ENCODE measurements around the gene CAMK4. TPM values are rescaled to one million over a fixed set of nuclear protein-coding genes. Genes with fewer than 3 reads are reported as not detected.

The CAMK4 gene
- total and polyA plus RNA-seq, 8 donors: 0.45 to 25.1 (median 3.8) TPM

- WGBS, 5 donors: 86 to 91% (median 89%) methylated on average over 1 of the region's 1 CpG
- DNase-seq: no peak
- intact Hi-C loops (cut with DNase I; ENCODE audit: low total_unique reads): no loop called here
- Histone ChIP-seq H3K4me3 (no peak overlapping the region), H3K27me3 (no peaks in the 10 kb centered on the region), H3K27ac (no peak overlapping the region), H3K36me3 (no peaks in the 10 kb centered on the region), H3K9me3 (no peaks in the 10 kb centered on the region), H3K4me1 (peaks cover 0 to 9% (median 0%) of the 10 kb centered on the region in 4 donors)
- TF ChIP-seq POLR2AphosphoS5 (IDR thresholded peaks at IDR 0.05) (no peak), CTCF (IDR thresholded peaks at IDR 0.05) (no peak), POLR2A (IDR thresholded peaks at IDR 0.05) (no peak), EP300 (IDR thresholded peaks at IDR 0.05) (no peak)
Measured at GRCh38 chr5:111453295-111453694, 229.1 kb downstream of the CAMK4 start.

GRCh38 chr5:111453747-111454146 is 229.6 kb downstream of the CAMK4 start:
- peak in 1 of 2 donors; percentile 19 for DNase-seq
- no peak for TF ChIP-seq EP300 (IDR thresholded peaks at IDR 0.05)
- no peak for TF ChIP-seq CTCF (IDR thresholded peaks at IDR 0.05)
- TF ChIP-seq POLR2A (IDR thresholded peaks at IDR 0.05): no peak
- TF ChIP-seq POLR2AphosphoS5 (IDR thresholded peaks at IDR 0.05): no peak
- 23 to 53% (median 35%) methylated on average over 2 of the region's 2 CpGs for WGBS, 5 donors
- H3K36me3 ChIP-seq: no peaks in the 10 kb centered on the region
- H3K27me3 ChIP-seq: no peaks in the 10 kb centered on the region
- H3K4me1 ChIP-seq: peaks cover 0 to 9% (median 0%) of the 10 kb centered on the region in 4 donors
- no peak overlapping the region for H3K4me3 ChIP-seq
- no peaks in the 10 kb centered on the region for H3K9me3 ChIP-seq
- no peak overlapping the region for H3K27ac ChIP-seq
- intact Hi-C loops (cut with DNase I; ENCODE audit: low total_unique reads): no loop called here

- Histone ChIP-seq H3K9me3 (no peaks in the 10 kb centered on the region), H3K36me3 (no peaks in the 10 kb centered on the region), H3K27ac (no peak overlapping the region), H3K27me3 (no peaks in the 10 kb centered on the region), H3K4me3 (no peak overlapping the region), H3K4me1 (peaks cover 0 to 9% (median 0%) of the 10 kb centered on the region in 4 donors)
- TF ChIP-seq POLR2AphosphoS5 (IDR thresholded peaks at IDR 0.05) (no peak), POLR2A (IDR thresholded peaks at IDR 0.05) (no peak), EP300 (IDR thresholded peaks at IDR 0.05) (no peak), CTCF (IDR thresholded peaks at IDR 0.05) (no peak)
- WGBS, 5 donors: 50 to 67% (median 53%) methylated on average over 3 of the region's 3 CpGs
- peak in 1 of 2 donors; percentile 67 for DNase-seq
- intact Hi-C loops (cut with DNase I; ENCODE audit: low total_unique reads): no loop called here
Measured at GRCh38 chr5:111454198-111454622, 230.0 kb downstream of the CAMK4 start.

GRCh38 chr5:111454776-111455175 is 230.6 kb downstream of the CAMK4 start:
- Histone ChIP-seq H3K36me3 (no peaks in the 10 kb centered on the region), H3K4me1 (peaks cover 0 to 9% (median 0%) of the 10 kb centered on the region in 4 donors), H3K4me3 (no peak overlapping the region), H3K9me3 (no peaks in the 10 kb centered on the region), H3K27ac (no peak overlapping the region), H3K27me3 (no peaks in the 10 kb centered on the region)
- 60 to 70% (median 70%) methylated on average over 2 of the region's 2 CpGs for WGBS, 5 donors
- DNase-seq: peak in 1 of 2 donors; percentile 27
- no peak for TF ChIP-seq CTCF (IDR thresholded peaks at IDR 0.05)
- no peak for TF ChIP-seq POLR2A (IDR thresholded peaks at IDR 0.05)
- no peak for TF ChIP-seq EP300 (IDR thresholded peaks at IDR 0.05)
- no peak for TF ChIP-seq POLR2AphosphoS5 (IDR thresholded peaks at IDR 0.05)
- intact Hi-C loops (cut with DNase I; ENCODE audit: low total_unique reads): no loop called here
